Astrocyte (in vitro differentiated cells and primary cell): ENCODE results near the gene UBQLNL. TPM values are rescaled to one million over a fixed set of nuclear protein-coding genes. Genes with fewer than 3 reads are reported as not detected.

Experiments
- DNase-seq: peaks from one replicate; pipeline ENCODE4 v3.0.0-alpha.2; 2010; ENCODE audit warnings: low read depth
- FAIRE-seq: peaks from 2 replicates; lab custom pipeline; 2011; peaks lifted over from hg19 to GRCh38; lab: Jason Lieb, UNC
- H2AFZ ChIP-seq: 2 replicates; pipeline ENCODE4 v1.6.0; 2012; ENCODE audit warnings: low read depth, low read length, inconsistent platforms
- H3K27ac ChIP-seq: 2 replicates; pipeline ENCODE4 v1.5.1; 2011; ENCODE audit warnings: low read depth, low read length, inconsistent platforms
- H3K27me3 ChIP-seq: 2 replicates; pipeline ENCODE4 v1.6.0; 2011; ENCODE audit warnings: low read length, inconsistent platforms; ENCODE audit not compliant: insufficient read depth
- H3K36me3 ChIP-seq: 2 replicates; pipeline ENCODE4 v1.5.1; 2011; ENCODE audit warnings: low read length, inconsistent platforms; ENCODE audit not compliant: insufficient read depth
- H3K4me1 ChIP-seq: 2 replicates; pipeline ENCODE4 v1.5.1; 2011; ENCODE audit warnings: low read length, inconsistent platforms; ENCODE audit not compliant: insufficient read depth
- H3K4me2 ChIP-seq: 2 replicates; pipeline ENCODE4 v1.6.0; 2012; ENCODE audit warnings: low read length, inconsistent platforms
- H3K4me3 ChIP-seq: 2 replicates; pipeline ENCODE4 v1.5.1; 2011; ENCODE audit warnings: low read depth, mild to moderate bottlenecking, low read length, inconsistent platforms; ENCODE audit not compliant: insufficient read depth
- H3K79me2 ChIP-seq: 2 replicates; pipeline ENCODE4 v1.6.0; 2012; ENCODE audit warnings: mild to moderate bottlenecking, low read length, inconsistent platforms; ENCODE audit not compliant: insufficient read depth
- H3K9ac ChIP-seq: 2 replicates; pipeline ENCODE4 v1.6.0; 2012; ENCODE audit warnings: mild to moderate bottlenecking, low read length, inconsistent platforms
- H3K9me3 ChIP-seq: 2 replicates; pipeline ENCODE4 v1.5.1; 2012; ENCODE audit warnings: low read depth, mild to moderate bottlenecking, low read length, inconsistent platforms; ENCODE audit not compliant: insufficient read depth
- H4K20me1 ChIP-seq: 2 replicates; pipeline ENCODE4 v1.6.0; 2012; ENCODE audit warnings: low read length, inconsistent platforms; ENCODE audit not compliant: insufficient read depth
- H3K27ac Mint-ChIP-seq: one replicate; pipeline ENCODE4 v1.8.0; 2021; ENCODE audit warnings: mild to moderate bottlenecking, mixed read lengths; ENCODE audit not compliant: unreplicated experiment
- H3K27me3 Mint-ChIP-seq: one replicate; pipeline ENCODE4 v1.8.0; 2021; ENCODE audit warnings: low read depth, mixed read lengths; ENCODE audit not compliant: unreplicated experiment
- H3K36me3 Mint-ChIP-seq: one replicate; pipeline ENCODE4 v1.8.0; 2021; ENCODE audit warnings: low read depth, mixed read lengths; ENCODE audit not compliant: unreplicated experiment
- H3K4me1 Mint-ChIP-seq: one replicate; pipeline ENCODE4 v1.8.0; 2021; ENCODE audit warnings: low read depth, mixed read lengths; ENCODE audit not compliant: unreplicated experiment
- H3K4me3 Mint-ChIP-seq: one replicate; pipeline ENCODE4 v1.8.0; 2021; ENCODE audit warnings: mild to moderate bottlenecking, moderate library complexity, mixed read lengths; ENCODE audit not compliant: unreplicated experiment
- H3K9me3 Mint-ChIP-seq: one replicate; pipeline ENCODE4 v1.8.0; 2021; ENCODE audit warnings: mild to moderate bottlenecking, mixed read lengths; ENCODE audit not compliant: unreplicated experiment
- EZH2 ChIP-seq: IDR thresholded peaks from 2 replicates; pipeline ENCODE4 v1.6.1; 2012; ENCODE audit warnings: mild to moderate bottlenecking, low read length, inconsistent platforms; ENCODE audit not compliant: insufficient read depth
- total RNA-seq: library from RNA; stranded (reverse); gene quantifications from 2 replicates; pipeline ENCODE4 v1.2.1, GENCODE V29; 2021
- TF ChIP-seq, protein P1 (sequence below): IDR thresholded peaks from 2 replicates; pipeline ENCODE4 v1.5.1; 2011; ENCODE audit warnings: low read depth, mild to moderate bottlenecking, inconsistent platforms, low read length, moderate library complexity; ENCODE audit not compliant: insufficient read depth

UBQLNL gene
- total RNA-seq, 1 donor from 2014 or later, result 0.27 TPM

DNA sequence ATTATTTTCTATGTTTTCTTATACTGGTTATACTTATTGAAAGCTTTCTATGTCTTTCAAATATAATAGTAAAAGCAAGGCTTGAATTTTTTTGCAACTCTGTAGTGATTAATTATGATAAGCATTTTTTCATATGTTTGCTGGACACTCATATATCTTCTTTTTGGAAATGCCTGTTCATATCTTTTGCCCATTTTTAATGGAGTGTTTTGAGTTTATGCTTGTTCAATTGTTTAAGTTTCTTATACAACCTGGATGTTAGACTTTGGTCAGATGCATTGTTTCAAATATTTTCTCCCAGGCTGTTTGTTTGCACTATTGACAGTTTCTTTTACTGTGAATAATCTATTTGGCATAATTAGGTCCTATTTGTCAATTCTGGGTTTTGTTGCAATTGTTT lies 20.0 kb upstream of the UBQLNL start:
- Histone ChIP-seq H3K27me3 (no peaks in the 10 kb centered on the region), H2AFZ (no peak overlapping the region), H3K9ac (no peak overlapping the region), H3K4me1 (no peaks in the 10 kb centered on the region), H3K4me2 (no peak overlapping the region), H4K20me1 (no peaks in the 10 kb centered on the region), H3K36me3 (no peaks in the 10 kb centered on the region), H3K79me2 (no peaks in the 10 kb centered on the region), H3K9me3 (no peaks in the 10 kb centered on the region), H3K27ac (no peak overlapping the region), H3K4me3 (no peak overlapping the region)
- FAIRE-seq (no peak), DNase-seq (no peak)
- Mint-ChIP-seq H3K4me3 (no peak overlapping the region), H3K36me3 (peaks cover 2% of the 10 kb centered on the region), H3K27me3 (no peaks in the 10 kb centered on the region), H3K27ac (no peak overlapping the region), H3K4me1 (no peaks in the 10 kb centered on the region), H3K9me3 (no peaks in the 10 kb centered on the region)
- no peak for TF ChIP-seq EZH2
- TF ChIP-seq, protein P1, sequence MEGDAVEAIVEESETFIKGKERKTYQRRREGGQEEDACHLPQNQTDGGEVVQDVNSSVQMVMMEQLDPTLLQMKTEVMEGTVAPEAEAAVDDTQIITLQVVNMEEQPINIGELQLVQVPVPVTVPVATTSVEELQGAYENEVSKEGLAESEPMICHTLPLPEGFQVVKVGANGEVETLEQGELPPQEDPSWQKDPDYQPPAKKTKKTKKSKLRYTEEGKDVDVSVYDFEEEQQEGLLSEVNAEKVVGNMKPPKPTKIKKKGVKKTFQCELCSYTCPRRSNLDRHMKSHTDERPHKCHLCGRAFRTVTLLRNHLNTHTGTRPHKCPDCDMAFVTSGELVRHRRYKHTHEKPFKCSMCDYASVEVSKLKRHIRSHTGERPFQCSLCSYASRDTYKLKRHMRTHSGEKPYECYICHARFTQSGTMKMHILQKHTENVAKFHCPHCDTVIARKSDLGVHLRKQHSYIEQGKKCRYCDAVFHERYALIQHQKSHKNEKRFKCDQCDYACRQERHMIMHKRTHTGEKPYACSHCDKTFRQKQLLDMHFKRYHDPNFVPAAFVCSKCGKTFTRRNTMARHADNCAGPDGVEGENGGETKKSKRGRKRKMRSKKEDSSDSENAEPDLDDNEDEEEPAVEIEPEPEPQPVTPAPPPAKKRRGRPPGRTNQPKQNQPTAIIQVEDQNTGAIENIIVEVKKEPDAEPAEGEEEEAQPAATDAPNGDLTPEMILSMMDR, result no peak

DNA sequence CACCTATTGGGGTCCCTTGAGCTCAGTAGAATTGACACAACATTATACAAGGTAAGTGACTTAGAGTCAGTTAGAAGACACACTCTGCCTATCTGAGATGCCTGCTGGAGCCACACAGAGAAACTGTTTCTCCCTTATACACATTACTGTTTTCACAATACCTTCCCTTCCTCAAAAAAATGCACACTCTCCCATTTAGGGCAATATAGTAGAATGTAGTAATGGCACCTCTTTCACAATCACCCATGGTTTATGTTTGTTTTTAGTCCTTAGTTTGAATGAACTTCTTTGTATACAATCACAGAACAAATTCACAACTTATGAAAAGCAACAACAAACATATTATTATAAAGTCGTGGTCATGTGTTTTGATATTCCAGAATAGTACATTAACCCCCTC lies 17.5 kb upstream of the UBQLNL start:
- Mint-ChIP-seq H3K4me3 (no peak overlapping the region), H3K27ac (no peak overlapping the region), H3K9me3 (no peaks in the 10 kb centered on the region), H3K27me3 (peaks cover 4% of the 10 kb centered on the region), H3K36me3 (peaks cover 2% of the 10 kb centered on the region), H3K4me1 (no peaks in the 10 kb centered on the region)
- Histone ChIP-seq H3K9ac (no peak overlapping the region), H4K20me1 (no peaks in the 10 kb centered on the region), H3K4me2 (no peak overlapping the region), H3K79me2 (no peaks in the 10 kb centered on the region), H2AFZ (no peak overlapping the region), H3K27ac (no peak overlapping the region), H3K27me3 (no peaks in the 10 kb centered on the region), H3K36me3 (no peaks in the 10 kb centered on the region), H3K4me3 (no peak overlapping the region), H3K9me3 (no peaks in the 10 kb centered on the region), H3K4me1 (no peaks in the 10 kb centered on the region)
- FAIRE-seq, result no peak
- TF ChIP-seq EZH2, result no peak
- TF ChIP-seq, protein P1, result no peak
- no peak for DNase-seq

DNA sequence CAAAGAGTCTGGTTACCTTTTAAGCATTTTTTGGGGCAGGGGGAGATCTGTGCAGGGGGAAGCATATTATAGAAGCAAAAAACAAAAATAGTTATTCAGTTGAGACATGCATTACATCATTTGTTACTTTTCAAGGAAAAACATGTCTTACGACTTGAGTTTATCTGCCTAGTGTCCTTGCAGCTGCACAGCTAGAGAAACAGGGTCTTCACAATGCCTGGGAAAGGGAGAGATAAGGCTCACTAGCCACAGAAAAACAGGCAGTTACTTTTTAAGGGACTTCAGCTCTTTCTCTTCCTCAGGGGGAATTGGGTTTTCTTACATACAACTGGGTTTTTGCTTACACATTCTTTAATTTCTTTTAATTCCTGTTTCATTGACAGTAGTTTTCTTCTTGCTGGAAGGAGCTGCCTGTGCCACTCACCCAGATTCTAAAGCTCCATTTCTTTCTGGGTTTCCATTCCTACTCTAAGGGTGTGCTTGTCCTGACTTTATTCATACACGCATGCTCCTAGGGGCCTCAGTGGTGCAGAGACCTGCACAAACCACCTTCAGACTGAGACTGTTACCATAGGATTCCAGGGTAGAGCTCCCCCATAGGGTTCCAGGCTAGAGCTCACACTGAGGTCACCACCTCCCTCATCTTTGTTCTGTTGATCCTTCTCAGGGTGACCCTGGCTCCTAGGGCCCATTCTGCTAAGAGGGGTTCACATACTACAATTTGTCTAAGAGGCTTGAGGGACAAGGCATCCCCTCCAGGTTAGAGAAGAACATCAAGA lies 14.7 kb upstream of the UBQLNL start:
- no peak overlapping the region for H3K9ac ChIP-seq
- H3K4me2 ChIP-seq, result no peak overlapping the region
- no peak overlapping the region for H3K27ac Mint-ChIP-seq
- H3K79me2 ChIP-seq, result no peaks in the 10 kb centered on the region
- H3K27ac ChIP-seq, result no peak overlapping the region
- peaks cover 3% of the 10 kb centered on the region for H3K27me3 ChIP-seq
- H3K36me3 Mint-ChIP-seq, result no peaks in the 10 kb centered on the region
- no peak overlapping the region for H3K4me3 Mint-ChIP-seq
- peaks cover 16% of the 10 kb centered on the region for H3K27me3 Mint-ChIP-seq
- H3K4me1 Mint-ChIP-seq, result no peaks in the 10 kb centered on the region
- FAIRE-seq, result no peak
- H3K9me3 Mint-ChIP-seq, result no peaks in the 10 kb centered on the region
- TF ChIP-seq, protein P1, result no peak
- TF ChIP-seq EZH2, result no peak
- no peak overlapping the region for H3K4me3 ChIP-seq
- H2AFZ ChIP-seq, result no peak overlapping the region
- no peaks in the 10 kb centered on the region for H3K9me3 ChIP-seq
- no peaks in the 10 kb centered on the region for H3K4me1 ChIP-seq
- no peaks in the 10 kb centered on the region for H3K36me3 ChIP-seq
- H4K20me1 ChIP-seq, result no peaks in the 10 kb centered on the region
- no peak for DNase-seq
